Measurements from ENCODE around the gene NKX2-2.

The NKX2-2 gene

DNA sequence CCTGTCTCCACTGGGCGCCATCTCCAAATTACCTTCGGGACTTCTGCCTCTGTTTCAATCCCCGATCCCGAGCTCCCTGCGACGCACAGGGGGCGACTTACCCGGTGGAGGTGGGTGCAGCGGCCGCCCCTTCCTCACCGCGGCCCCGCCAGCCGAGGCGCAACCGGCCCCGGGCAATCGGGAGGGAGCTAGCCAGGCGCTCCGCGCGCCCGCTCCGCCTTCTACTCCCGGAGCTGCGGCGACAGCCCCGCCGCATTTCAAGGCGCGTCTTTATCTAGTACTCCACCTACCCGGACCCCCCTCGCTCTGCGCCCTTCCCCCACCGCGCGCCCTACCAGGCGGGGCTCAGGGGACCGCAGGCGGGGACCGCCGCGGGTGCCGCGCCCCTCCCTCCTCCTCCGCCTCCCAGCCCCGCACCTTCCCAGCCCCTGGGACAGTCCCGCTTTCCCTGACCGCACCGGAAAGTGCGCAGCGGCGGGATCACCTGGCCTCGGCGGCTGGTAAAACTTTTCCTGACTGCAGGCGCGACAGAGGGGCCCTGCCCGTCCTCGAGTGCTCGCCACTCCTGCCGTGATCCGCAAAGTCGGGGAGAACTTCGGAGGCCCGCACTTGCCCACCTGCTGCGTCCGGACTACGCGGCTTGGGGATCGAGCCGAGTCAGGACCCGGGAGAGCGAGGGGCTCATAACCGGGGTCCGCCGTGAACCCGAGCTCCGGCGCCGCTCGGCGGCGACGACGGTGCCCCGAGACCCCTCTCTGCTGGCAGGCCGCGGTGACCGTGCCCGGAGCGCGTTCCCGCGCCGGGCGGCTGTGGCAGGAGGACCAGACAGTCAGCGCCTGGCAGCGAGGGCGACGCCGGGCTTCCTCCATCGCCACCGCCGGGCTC lies 8.0 kb upstream of the NKX2-2 start:
- DNase-seq, result no peak

DNA sequence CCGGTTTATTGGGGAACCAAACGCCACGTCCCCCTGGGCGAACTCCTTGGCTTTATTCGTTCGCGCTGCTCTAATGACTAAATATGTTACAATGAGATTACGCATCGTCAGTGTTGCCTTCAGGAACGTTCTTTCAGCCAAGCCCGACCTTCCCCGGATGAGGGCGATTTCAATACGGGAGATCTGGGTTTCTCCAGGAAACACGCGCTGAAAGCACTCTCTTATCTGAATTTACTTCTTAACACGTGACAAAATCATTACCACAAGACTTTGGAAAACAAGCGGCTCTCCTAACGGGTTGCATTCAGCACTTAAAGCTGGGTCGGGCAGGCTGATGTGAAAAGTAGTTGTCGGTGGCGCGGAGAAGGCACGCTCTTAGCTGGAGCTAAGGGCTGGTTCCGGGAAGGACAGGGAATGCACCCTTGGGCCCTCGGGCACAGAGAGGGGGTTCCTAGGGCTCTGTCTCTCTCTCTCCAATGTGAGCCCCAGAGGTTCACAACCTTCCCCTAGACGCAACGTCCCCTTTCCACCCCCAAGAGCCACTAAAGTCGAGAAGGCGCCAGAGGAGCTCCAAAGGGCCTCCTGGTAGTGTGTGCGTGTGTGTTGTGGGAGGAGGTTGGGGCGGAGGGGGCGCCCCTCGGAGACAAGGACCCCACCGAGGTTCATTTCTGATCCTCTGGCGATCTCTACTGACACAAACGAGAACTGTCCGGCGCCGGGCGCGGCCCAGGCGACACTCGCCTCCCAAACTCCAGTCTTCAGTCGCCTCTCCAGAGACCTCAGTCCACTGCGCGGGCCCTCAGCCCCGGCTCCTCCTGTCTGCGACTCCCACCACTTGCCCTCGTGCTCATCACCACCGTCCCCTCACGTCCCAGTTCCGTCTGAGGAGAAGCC lies 7.1 kb upstream of the NKX2-2 start:
- DNase-seq, result no peak

DNA sequence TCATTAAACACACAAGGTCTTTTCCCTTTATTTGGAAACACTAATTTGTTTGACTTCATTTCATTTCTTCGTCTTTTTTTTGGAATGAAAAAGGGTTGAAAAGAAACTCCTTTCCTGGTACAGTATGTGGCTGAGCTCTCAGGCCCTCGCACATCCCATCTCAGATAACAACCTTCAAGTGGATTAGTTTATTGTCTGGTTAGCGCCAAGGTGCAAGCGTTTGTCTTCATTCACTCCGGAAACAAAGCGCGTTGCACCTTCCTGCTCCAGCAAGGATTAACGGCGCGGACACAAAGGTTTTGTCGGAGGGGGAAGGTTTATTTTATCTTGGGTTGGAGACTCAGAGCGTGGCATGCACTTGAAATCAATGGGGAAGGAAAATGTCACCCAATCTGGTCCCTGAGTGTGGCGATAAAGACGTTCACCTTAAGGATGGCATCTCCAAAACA lies 5.3 kb upstream of the NKX2-2 start:
- DNase-seq, result no peak

DNA sequence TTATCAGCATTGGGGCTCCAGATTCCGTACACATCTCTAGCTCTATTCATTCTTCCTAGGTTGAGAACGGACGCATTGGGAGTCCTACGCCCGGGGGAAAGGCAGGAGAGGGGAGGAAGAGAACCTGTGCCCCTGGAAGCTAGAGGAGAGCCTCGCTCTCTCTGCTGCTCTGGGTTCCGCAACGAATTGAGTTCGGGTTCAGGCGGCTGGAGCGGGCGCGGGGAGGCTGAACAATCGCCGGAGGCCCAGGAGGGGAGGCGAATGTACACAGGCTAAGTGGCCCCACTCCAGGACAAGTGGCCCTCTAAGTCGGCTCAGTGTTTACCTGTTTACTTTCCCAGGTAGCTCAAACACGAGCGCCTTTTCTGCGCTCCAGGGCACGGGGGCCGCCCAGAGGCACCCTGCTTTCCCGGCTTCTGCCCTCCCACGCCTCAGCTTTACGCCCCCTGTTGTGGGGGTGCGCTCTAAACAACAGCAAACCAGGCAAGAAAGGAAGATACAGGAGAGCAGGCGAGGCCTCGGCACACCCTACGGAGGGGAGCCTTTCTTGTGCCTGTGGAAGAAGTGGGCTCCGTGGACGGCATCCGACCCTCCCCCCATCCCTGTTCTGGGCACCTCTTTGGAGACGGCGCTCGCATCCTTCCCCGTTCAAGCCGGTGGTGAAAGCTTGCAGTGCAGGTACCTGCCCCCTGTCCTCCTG lies 4.6 kb upstream of the NKX2-2 start:
- DNase-seq, result no peak

- DNase-seq, result no peak
Observed at GRCh38 chr20:21517566-21518277, 3.9 kb upstream of the NKX2-2 start.

DNA sequence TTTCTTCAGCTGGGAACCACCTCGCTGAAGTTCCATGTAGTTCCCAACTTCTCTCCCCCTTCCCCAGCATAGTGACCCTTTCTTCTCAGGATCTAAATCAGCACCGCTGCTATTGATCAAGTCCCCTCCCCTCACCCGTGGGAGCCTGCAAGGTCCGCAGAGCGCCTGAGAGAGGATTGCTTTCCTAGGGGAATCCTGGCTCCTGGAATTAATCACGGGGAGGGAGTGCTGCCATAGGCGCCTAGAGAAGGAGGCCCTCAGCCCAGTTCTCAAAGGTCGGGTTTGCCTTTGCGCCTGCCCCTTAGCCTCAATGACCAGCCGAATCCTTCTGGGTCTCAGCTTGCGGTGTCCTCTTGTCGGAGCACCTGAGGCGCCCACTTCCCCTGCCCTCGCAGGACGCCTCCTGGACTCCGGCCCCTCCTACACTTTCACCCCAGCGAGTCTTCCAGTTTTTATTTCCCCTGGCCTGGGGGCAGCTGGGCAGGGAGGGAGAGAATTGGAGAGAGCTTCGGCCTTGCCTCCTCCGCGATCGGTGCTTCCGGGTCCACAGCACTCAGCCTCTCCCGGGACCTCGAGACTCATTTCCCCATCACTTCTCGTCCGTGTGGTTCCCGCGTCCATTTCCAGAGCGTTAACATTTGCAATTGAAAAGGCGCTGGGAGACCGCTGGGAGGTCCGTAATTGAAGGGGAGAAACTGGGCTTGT lies 3.1 kb upstream of the NKX2-2 start:
- DNase-seq, result no peak

GRCh38 chr20:21516180-21516567 lies 2.3 kb upstream of the NKX2-2 start:
- DNase-seq, result no peak

DNA sequence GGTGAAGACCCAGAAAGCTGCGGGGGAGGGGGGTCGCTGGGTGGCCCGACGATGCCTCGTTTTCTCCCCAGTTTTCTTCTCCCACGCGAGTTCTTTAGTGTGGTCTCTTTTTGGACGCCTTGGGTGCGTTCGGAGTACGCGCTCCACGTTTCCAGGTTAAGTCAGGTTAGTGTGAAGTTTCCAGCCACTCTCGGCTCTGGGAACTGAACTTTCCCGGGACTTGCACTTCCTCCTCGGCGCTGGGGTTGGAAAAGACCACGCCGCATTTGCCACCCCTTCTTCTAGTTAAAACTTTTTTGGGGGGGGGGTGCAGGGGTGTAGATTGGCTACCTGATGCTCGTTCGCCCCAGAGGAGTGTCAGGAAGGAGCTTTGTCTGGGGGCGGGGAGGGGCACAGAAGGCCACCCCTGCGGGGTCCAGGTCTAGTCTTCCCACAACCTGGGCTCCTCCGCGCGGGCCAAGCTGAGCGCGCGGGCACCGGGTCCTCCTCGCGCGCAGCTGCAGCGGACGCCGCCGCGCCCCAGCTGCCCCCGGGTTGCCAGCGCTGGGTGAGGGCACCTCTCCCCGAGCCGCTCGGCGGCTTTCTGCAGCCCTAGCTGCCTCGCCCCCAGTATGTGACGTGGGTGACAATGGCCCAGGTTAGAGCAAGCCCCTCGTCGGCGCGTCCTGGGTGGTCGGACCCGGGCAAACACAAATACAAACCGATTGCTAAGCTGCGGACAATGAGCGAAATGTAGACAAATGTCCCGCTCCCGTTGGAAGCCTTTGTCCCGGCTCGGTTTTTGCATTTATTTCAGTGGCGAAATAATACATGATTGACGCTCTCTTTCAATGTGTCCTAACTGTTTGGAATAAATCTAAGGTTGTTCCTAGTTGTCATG lies 1.7 kb upstream of the NKX2-2 start:
- DNase-seq, result no peak

DNA sequence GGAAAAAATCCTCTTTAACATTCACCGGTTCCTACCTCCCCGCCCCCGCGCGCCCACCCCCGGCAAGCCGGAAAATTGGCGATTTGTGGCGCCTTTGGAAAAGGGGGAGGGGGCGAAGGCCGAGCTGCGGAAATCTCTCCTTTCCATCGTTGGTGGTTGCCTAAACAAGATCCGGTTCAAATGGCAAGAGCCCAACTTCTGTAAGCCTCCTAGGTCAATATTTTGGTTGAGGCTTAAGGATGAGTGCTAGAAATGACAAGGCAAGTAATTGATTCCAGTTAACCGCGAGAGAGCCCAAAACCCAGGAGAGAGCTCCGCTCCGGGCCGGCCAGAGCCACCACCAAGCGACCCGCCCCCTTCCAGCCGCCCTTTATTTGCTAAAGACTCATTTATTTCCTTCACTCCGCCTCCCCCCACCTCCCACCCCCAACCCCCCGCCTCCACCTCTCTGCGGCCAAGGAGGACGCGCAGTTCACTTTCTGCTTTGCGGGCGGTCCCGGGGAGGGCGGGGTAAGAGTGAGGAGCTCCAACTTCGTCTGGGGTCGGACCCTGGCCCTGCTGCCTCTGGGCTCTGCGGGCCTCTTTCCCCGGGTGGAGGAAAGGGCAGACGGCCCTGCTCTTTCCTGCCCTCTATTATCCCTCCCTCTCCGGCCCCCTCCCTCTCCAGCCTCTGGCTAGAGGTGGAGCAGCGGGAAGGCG lies 838 bp upstream of the NKX2-2 start:
- DNase-seq, result no peak

DNA sequence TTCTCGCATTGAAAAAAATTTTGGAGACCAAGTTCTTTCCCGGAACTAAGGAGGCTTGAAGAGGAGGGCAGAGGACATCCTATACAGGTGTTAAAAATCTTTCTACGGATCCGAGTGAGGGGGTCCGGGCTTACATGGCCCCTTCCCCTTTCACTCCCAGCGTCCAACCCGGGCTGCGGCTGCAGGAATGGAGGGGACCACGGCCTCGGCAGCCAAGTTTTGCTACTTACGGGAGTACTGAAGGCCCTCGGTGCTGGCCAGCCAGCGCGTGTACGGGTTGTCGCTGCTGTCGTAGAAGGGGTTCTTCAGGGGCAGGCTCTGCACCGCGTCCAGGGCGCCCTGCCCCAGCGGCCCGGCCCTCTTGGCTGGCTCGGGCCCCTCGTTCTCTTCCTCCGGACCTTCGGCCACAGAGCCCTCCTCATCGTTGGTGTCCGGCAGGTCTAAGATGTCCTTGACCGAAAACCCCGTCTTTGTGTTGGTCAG lies 642 bp downstream of the NKX2-2 start:
- DNase-seq, result no peak

- DNase-seq, result no peak
Observed at GRCh38 chr20:21512634-21513180, 1.2 kb downstream of the NKX2-2 start.

DNA sequence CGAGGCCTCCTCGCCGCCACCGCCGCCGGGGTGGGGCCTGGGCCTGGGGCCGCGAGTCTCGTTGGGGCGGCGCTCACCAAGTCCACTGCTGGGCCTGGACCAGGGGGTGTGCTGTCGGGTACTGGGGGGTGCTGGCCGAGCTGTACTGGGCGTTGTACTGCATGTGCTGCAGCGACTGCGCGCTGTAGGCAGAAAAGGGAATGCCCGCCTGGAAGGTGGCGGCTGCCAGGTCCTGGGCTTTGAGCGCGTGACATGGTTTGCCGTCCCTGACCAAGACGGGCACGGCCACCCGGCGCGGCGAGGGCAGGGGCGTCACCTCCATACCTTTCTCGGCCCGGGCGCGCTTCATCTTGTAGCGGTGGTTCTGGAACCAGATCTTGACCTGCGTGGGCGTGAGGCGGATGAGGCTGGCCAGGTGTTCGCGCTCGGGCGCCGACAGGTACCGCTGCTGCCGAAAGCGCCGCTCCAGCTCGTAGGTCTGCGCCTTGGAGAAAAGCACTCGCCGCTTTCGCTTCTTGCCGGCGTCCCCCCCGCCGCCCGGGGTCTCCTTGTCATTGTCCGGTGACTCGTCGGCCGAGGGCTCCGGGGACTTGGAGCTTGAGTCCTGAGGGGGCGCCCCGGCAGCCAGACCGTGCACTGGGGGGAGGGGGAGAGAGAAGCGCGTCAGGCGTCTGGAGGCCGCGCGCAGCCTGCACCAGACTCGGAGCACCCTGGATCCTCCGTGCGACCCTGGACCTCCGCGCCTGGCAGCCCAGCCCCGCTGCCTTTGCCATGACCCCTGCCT lies 1.8 kb downstream of the NKX2-2 start:
- DNase-seq, result no peak

DNA sequence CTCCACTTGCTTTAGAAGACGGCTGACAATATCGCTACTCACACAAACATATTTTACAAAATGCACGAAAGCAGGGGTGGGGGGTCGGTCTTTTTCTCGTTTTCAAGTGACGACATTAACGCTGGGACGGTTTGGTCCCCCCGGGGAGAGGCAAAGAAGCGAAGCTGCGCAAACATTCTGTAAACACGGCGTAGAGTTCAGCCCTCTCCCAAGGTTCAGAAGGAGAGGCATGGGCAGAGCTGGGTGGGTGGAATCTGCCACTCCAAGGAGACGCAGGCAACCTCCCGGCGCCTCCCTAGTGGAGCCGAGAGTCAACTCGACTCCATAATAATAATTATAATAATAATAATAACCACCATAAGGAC lies 2.4 kb downstream of the NKX2-2 start:
- DNase-seq, result no peak

DNA sequence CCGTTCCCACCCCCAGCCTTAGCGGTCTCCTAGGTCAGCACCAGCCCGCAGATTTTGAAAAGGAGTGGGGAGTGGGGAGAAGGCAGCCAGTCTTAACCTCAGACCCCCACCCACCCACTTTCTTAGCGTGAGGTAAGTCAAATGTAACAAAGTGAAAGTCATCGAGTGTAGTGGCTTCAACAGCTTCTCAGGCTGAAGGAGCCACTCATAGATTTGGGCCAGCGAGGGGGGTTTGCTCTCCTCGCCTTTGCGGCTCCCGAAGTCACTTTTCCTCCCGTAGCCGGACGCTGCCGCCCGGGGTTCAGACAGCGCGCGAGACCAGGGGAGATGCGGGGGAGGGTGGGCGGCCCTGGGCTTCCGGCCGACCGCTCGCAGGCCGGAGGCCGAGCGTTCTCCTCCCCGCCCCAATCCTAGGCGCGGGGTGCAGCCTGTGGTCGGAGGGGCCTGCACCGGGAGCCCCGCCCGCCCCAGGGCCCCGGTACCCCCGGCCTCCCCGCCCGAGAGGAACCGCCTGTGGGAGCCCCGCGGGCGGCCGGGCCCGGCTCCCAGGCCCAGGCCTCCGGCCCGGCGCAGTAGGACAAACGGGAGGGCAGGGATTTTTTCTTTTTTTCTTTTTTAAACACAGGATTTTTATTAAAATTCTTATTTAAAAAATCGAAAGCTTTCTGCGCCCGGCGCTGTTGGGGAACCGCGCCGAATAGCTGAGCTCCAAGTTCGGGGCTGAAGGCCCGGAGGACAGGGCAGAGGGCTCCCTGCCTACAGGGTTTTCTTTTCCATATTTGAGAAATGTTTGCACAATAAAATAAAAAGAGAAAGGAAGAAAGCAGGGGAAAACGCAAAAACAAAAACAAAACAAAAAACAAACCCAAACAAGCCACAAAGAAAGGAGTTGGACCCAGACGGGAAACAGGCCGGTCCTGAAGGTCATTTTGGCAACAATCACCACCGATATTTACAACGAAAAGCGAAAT lies 3.2 kb downstream of the NKX2-2 start:
- no peak for DNase-seq

DNA sequence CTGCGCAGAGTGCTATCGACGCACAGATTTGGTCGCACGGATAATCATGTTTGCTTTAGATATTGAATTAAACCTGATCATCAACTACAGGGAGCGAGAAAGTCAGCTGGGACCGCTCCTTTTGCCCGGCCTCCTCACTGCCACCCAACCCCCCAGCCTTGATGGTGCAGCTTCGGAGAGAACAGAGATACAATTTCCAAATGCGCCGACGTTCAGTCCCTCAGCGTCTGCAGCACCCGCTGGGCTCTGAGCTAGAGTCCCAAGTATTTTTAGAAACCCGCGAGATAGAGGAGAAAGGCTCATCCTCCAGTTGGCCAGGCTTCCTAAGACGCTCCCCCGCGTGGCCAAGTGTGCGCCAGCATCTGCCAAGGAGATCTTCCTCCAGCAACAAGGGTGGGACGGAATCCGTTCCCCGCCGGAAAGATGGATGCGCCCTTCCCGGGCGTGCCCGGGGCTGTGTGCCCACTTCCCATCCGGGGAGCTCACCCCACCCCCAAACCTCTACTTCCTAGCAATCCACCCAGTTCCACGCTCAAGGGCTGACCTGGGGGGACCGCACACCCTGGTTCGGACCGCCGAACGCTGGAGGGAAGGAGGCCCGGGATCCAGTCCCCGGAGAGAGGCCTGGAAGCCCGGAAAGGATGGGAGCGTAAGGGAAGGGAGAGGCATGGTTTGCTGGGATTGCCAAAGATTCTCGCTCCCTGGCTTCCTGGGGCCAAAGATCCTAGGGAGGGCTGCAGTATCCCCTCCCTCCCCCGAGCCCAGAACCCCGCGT lies 4.1 kb downstream of the NKX2-2 start:
- no peak for DNase-seq

DNA sequence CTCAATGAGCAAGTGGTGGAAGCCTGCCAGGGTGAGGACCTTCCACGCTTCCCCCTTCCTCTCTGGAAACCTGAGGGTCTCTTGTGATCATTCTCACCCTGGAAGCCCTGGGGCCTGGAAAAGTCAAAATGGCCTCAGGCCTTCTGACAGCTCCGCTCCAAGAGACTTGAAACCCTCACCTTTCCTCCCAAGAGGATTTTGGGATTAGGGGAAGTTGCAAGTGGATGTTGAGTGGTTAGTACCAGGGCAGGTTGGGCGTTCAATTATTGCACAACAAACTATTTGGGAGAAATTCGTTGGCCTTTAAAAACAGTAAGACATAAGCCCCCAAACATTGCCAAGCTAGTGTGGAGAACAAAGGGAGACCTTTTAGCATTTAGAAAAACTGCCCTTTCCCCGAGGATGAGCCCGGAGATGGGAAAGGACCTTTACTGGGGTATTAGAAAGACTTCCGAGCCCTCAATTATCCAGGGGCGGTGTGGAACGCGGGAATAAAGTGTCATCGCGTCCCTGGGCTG lies 4.7 kb downstream of the NKX2-2 start:
- no peak for DNase-seq

Data from NK-92 treated with Interleukin-12 subunit alpha and Interleukin-12 subunit beta, amount 100 ng/mL, for 24 hours (cell line).